Lung (tissue), 12 donors: ENCODE data around the gene FAM3D. TPM values are rescaled to one million over a fixed set of nuclear protein-coding genes. Genes with fewer than 3 reads are reported as not detected.

ENCODE experiments used
- ATAC-seq: fragments of 200-7000 bp; cut with Tn5 transposase; one replicate; pipeline ENCODE4 v1.9.1; 2020; ENCODE audit warnings: moderate number of reproducible peaks; ENCODE audit not compliant: insufficient read depth, low FRiP score
- DNase-seq, 3 donors: peaks; one replicate each; pipeline ENCODE4 v3.0.0-alpha.2; 2013 to 2017
- H3K27ac ChIP-seq, 2 donors: one replicate each; pipeline ENCODE4 v1.5.1; 2013; ENCODE audit warnings: mild to moderate bottlenecking in 2 of 2, moderate library complexity in 2 of 2, control low read depth in 1 of 2, inconsistent platforms in 1 of 2, low read depth in 1 of 2, low read length in 1 of 2
- H3K27me3 ChIP-seq, 3 donors: one replicate each; pipeline ENCODE4 v1.5.1; 2013; ENCODE audit warnings: low read length in 2 of 3; ENCODE audit not compliant: control insufficient read depth in 3 of 3, insufficient read depth in 3 of 3
- H3K36me3 ChIP-seq, 4 donors: one replicate each; pipeline ENCODE4 v1.5.1; 2013; ENCODE audit warnings: low read length in 4 of 4, mild to moderate bottlenecking in 1 of 4, moderate library complexity in 1 of 4; ENCODE audit not compliant: control insufficient read depth in 4 of 4, insufficient read depth in 4 of 4
- H3K4me1 ChIP-seq, 5 donors: one replicate each; pipeline ENCODE4 v1.5.1; 2013; ENCODE audit warnings: low read length in 5 of 5, mild to moderate bottlenecking in 2 of 5, moderate library complexity in 1 of 5; ENCODE audit not compliant: control insufficient read depth in 5 of 5, insufficient read depth in 5 of 5
- H3K4me3 ChIP-seq: one replicate; pipeline ENCODE4 v1.5.1; 2013; ENCODE audit warnings: mild to moderate bottlenecking, control low read depth, moderate library complexity
- H3K9ac ChIP-seq, 2 donors: one replicate each; pipeline ENCODE4 v1.5.1; 2013; ENCODE audit warnings: low read length in 2 of 2, control low read depth in 1 of 2; ENCODE audit not compliant: insufficient read depth in 1 of 2
- H3K9me3 ChIP-seq, 4 donors: one replicate each; pipeline ENCODE4 v1.5.1; 2013; ENCODE audit warnings: low read length in 3 of 4, mild to moderate bottlenecking in 1 of 4, moderate library complexity in 1 of 4; ENCODE audit not compliant: control insufficient read depth in 4 of 4, insufficient read depth in 3 of 4
- WGBS, 2 donors: extraction: QIAGEN DNeasy Blood & Tissue Kit; methylation state at CpG; one replicate each; pipeline ENCODE4 v1.1.7; 2013; 5-methylcytosine and 5-hydroxymethylcytosine counted together
- polyA plus RNA-seq, 2 donors: library from polyadenylated mRNA; stranded (reverse); fragments of 200-250 nt; gene quantifications; one replicate each; pipeline ENCODE4 v1.2.1, GENCODE V29; 2013
- total RNA-seq, 2 donors: library from RNA; depleted of rRNA in 1 of 2; stranded (reverse); fragments of >200 nt in 1 of 2; gene quantifications; one replicate each; pipeline ENCODE4 v1.2.1, GENCODE V29; 2014 to 2021
- TF ChIP-seq, protein P1 (sequence below): IDR thresholded peaks from 2 replicates; pipeline ENCODE4 v1.5.1; 2012; ENCODE audit warnings: mild to moderate bottlenecking; ENCODE audit errors: control extremely low read depth, extremely low read depth
- donor health status: control.
- donor health status: control.
- donor health status: Bipolar disorder and iron deficiency.
- donor health status: healthy.
- donor health status: DM: yes; HTN: yes; CAD: no.

Gene FAM3D
- total and polyA plus RNA-seq, 4 donors: 3.2 to 15.1 (median 11.6) TPM

DNA sequence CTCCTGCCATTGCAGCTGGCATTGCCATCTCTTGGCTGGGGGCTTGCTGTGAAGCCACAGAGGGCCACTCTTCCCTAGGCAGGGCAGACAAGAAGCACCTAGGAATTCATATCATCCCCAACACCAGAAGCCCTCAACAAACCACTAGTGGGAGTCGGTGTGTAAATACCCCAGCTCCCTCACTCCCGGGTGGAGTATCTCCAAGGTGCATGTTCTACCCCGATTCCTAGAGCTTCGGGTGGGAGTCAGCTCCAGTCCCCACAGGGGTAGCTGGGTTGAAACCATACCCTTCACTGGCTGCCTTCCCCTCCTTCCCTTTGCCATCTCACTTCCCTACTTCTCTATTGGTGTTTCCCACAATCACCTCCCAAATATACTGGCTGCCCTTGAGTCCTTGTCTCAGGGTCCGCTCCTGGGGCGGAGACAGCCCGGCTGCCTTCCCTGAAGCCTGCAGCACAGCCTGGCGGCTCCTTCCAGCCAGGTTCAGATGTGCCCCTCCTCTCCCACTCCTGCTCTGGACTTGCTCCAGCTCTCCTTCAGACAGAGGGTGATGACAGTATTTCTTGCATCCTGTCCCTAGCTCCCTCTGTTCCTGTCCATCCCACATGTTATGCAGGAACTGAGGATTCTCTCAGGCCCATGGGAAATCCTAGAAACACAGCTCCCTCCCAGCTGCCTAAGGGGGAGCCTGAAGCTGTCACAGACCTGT lies 33.3 kb downstream of the FAM3D start:
- Histone ChIP-seq H3K9me3 (no peaks in the 10 kb centered on the region), H3K4me3 (no peak overlapping the region), H3K9ac (no peak overlapping the region), H3K27ac (no peak overlapping the region), H3K27me3 (no peaks in the 10 kb centered on the region), H3K36me3 (no peaks in the 10 kb centered on the region), H3K4me1 (peaks cover 0 to 18% (median 3%) of the 10 kb centered on the region in 5 donors)
- peak in 1 of 3 donors; percentile 19 for DNase-seq
- WGBS, 2 donors: 86 to 94% methylated on average over 8 of the region's 8 CpGs
- TF ChIP-seq, protein P1, sequence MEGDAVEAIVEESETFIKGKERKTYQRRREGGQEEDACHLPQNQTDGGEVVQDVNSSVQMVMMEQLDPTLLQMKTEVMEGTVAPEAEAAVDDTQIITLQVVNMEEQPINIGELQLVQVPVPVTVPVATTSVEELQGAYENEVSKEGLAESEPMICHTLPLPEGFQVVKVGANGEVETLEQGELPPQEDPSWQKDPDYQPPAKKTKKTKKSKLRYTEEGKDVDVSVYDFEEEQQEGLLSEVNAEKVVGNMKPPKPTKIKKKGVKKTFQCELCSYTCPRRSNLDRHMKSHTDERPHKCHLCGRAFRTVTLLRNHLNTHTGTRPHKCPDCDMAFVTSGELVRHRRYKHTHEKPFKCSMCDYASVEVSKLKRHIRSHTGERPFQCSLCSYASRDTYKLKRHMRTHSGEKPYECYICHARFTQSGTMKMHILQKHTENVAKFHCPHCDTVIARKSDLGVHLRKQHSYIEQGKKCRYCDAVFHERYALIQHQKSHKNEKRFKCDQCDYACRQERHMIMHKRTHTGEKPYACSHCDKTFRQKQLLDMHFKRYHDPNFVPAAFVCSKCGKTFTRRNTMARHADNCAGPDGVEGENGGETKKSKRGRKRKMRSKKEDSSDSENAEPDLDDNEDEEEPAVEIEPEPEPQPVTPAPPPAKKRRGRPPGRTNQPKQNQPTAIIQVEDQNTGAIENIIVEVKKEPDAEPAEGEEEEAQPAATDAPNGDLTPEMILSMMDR: no peak
- ATAC-seq: no peak

DNA sequence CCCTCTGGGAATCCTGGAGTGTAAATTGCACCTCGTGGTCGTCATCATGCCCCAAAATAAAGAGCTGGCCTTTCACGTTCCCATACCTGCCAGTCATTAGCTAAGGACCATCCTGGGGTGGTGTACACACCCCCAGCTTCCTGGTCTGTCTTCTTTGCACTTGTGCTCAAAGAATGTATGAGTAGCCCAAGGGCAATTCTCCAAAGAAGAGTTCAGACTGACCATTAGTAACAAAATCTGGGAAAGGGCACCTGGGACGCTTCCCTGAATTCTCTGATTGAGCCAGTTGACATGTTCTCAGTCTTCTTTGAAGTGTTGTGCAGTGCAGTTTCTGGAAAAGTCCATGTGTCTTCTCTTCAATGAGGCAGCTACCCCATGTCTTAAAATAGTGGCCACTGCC lies 34.8 kb downstream of the FAM3D start:
- Histone ChIP-seq H3K4me3 (no peak overlapping the region), H3K27ac (no peak overlapping the region), H3K9ac (no peak overlapping the region), H3K36me3 (no peaks in the 10 kb centered on the region), H3K27me3 (no peaks in the 10 kb centered on the region), H3K9me3 (no peaks in the 10 kb centered on the region), H3K4me1 (peaks cover 0 to 34% (median 17%) of the 10 kb centered on the region in 5 donors)
- 39 to 42% methylated on average over 4 of the region's 4 CpGs for WGBS, 2 donors
- no peak for ATAC-seq
- DNase-seq: no peak
- TF ChIP-seq, protein P1: no peak

DNA sequence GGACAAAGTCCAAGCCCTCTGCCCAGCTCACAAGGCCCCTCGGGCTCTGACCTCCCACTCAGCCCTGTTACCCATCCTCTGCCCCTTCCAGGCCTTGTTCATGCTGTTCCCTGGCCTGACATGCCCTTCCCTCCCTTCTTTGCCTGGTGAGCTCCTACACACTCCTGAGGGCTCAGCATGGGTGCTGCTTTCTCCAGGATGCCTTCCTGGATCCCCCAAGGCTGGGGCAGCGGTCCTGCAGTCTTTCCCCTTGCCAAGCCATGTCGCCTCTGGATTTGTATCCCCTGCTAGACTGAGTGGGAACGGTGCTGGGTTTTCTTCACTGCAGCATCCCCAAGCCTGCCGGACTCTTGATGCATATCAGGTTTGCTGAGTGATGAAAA lies 35.9 kb downstream of the FAM3D start:
- ATAC-seq (no peak), DNase-seq (no peak)
- WGBS, 2 donors: 70 to 85% methylated on average over 5 of the region's 5 CpGs
- H3K4me1 ChIP-seq: peaks cover 0 to 34% (median 17%) of the 10 kb centered on the region in 5 donors
- no peak overlapping the region for H3K27ac ChIP-seq
- TF ChIP-seq, protein P1: no peak
- no peak overlapping the region for H3K4me3 ChIP-seq
- H3K9ac ChIP-seq: no peak overlapping the region
- H3K36me3 ChIP-seq: no peaks in the 10 kb centered on the region
- no peaks in the 10 kb centered on the region for H3K27me3 ChIP-seq
- H3K9me3 ChIP-seq: no peaks in the 10 kb centered on the region
